SK-N-SH (cell line): Measurements from ENCODE around the gene SMAD7. TPM values are rescaled to one million over a fixed set of nuclear protein-coding genes. Genes with fewer than 3 reads are reported as not detected.

ENCODE experiments used
- CTCF ChIA-PET: fragments of 300-600, 350-600 bp; formaldehyde crosslinking; extraction: SDS; loops from one replicate; lab custom pipeline; 2021; lab: Yijun Ruan, JAX
- POLR2A ChIA-PET: fragments of 350-600 bp; sonication (Branson Sonifier 250); formaldehyde crosslinking; extraction: SDS; loops from one replicate; lab custom pipeline; 2020; ENCODE audit warnings: antibody characterized with exemption, inconsistent platforms; lab: Yijun Ruan, JAX
- DNase-seq: peaks from one replicate; pipeline ENCODE4 v3.0.0; 2012
- H2AFZ ChIP-seq: fragments of 200-600 bp; sonication (generic); 2 replicates; pipeline ENCODE4 v1.8.1; 2016; ENCODE audit warnings: antibody characterized with exemption, mild to moderate bottlenecking, low read depth
- H3F3A ChIP-seq: fragments of 200-600 bp; sonication (generic); replicated peaks from 2 replicates; pipeline ENCODE3; 2016; ENCODE audit warnings: antibody characterized with exemption, mild to moderate bottlenecking; ENCODE audit not compliant: insufficient read depth
- H3K27ac ChIP-seq, 2 experiments: fragments of 200-500 bp in 1 of 2; fragments of 200-600 bp in 1 of 2; sonication (Bioruptor generic) in 1 of 2; sonication (generic), shearing (Covaris generic) in 1 of 2; 2 replicates each; pipeline versions ENCODE4 v1.5.1 to v1.6.1; 2014 to 2016; ENCODE audit warnings: low read depth in 2 of 2, inconsistent platforms in 1 of 2, low read length in 1 of 2, mild to moderate bottlenecking in 1 of 2, mixed read lengths in 1 of 2
- H3K27me3 ChIP-seq: fragments of 200-600 bp; sonication (generic), shearing (Covaris generic); 2 replicates; pipeline ENCODE4 v1.6.1; 2016; ENCODE audit warnings: mixed run types; ENCODE audit not compliant: insufficient read depth
- H3K36me3 ChIP-seq, 2 experiments: fragments of 200-500 bp in 1 of 2; fragments of 200-600 bp in 1 of 2; sonication (Bioruptor generic) in 1 of 2; sonication (generic) in 1 of 2; replicated peaks in 1 of 2; 2 replicates each; pipeline versions ENCODE3 to v1.5.1; 2014 to 2016; ENCODE audit warnings: low read length in 1 of 2, mild to moderate bottlenecking in 1 of 2; ENCODE audit not compliant: insufficient read depth in 2 of 2, control insufficient read depth in 1 of 2
- H3K4me1 ChIP-seq, 2 experiments: fragments of 200-500 bp in 1 of 2; fragments of 200-600 bp in 1 of 2; sonication (Bioruptor generic) in 1 of 2; sonication (generic), shearing (Covaris generic) in 1 of 2; 2 replicates each; pipeline versions ENCODE4 v1.5.1 to v1.6.1; 2014 to 2016; ENCODE audit warnings: low read depth in 1 of 2, low read length in 1 of 2, mixed run types in 1 of 2; ENCODE audit not compliant: insufficient read depth in 2 of 2, control insufficient read depth in 1 of 2
- H3K4me2 ChIP-seq: fragments of 200-600 bp; sonication (generic), shearing (Covaris generic); 2 replicates; pipeline ENCODE4 v1.6.1; 2017; ENCODE audit warnings: mixed run types
- H3K4me3 ChIP-seq, 2 experiments: fragments of 200-500 bp in 1 of 2; fragments of 200-600 bp in 1 of 2; sonication (Bioruptor generic) in 1 of 2; sonication (generic), shearing (Covaris generic) in 1 of 2; 2 replicates each; pipeline versions ENCODE4 v1.5.1 to v1.8.1; 2014 to 2016; ENCODE audit warnings: low read depth in 2 of 2, inconsistent platforms in 1 of 2, low read length in 1 of 2, mild to moderate bottlenecking in 1 of 2, mixed read lengths in 1 of 2, moderate library complexity in 1 of 2
- H3K79me2 ChIP-seq: fragments of 200-600 bp; sonication (generic); 2 replicates; pipeline ENCODE4 v1.8.1; 2017; ENCODE audit warnings: mild to moderate bottlenecking; ENCODE audit not compliant: insufficient read depth
- H3K9ac ChIP-seq: fragments of 200-600 bp; sonication (generic); 2 replicates; pipeline ENCODE4 v1.6.1; 2017; ENCODE audit warnings: mixed run types
- H3K9me2 ChIP-seq: fragments of 200-600 bp; sonication (generic); 2 replicates; pipeline ENCODE4 v1.6.1; 2017; ENCODE audit warnings: mixed run types
- H3K9me3 ChIP-seq: fragments of 200-600 bp; sonication (generic); 2 replicates; pipeline ENCODE4 v1.6.1; 2017; ENCODE audit warnings: mixed run types, mild to moderate bottlenecking, moderate library complexity
- H4K20me1 ChIP-seq: fragments of 200-600 bp; sonication (generic); 2 replicates; pipeline ENCODE4 v1.6.1; 2017; ENCODE audit warnings: mild to moderate bottlenecking, mixed run types; ENCODE audit not compliant: insufficient read depth
- EZH2phosphoT487 ChIP-seq: fragments of 200-600 bp; sonication (generic); IDR thresholded peaks from 2 replicates; pipeline ENCODE4 v1.6.1; 2017; ENCODE audit warnings: low read depth, mixed run types, mild to moderate bottlenecking, antibody characterized with exemption, moderate library complexity, borderline replicate concordance
- FOSL2 ChIP-seq: IDR thresholded peaks from 2 replicates; pipeline ENCODE4 v1.4.0; 2012; ENCODE audit warnings: low read depth, mild to moderate bottlenecking, moderate library complexity, borderline replicate concordance
- FOXM1 ChIP-seq: IDR thresholded peaks from 2 replicates; pipeline ENCODE4 v1.4.0; 2012; ENCODE audit warnings: low read depth, mild to moderate bottlenecking
- JUND ChIP-seq: IDR thresholded peaks from 2 replicates; pipeline ENCODE4 v1.4.0; 2012
- MAX ChIP-seq: IDR thresholded peaks from 2 replicates; pipeline ENCODE4 v1.4.0; 2012; ENCODE audit warnings: low read depth
- MEF2A ChIP-seq: IDR thresholded peaks from 2 replicates; pipeline ENCODE4 v1.4.0; 2012; ENCODE audit warnings: low read depth, borderline replicate concordance
- MXI1 ChIP-seq: IDR thresholded peaks from 2 replicates; pipeline ENCODE4 v1.6.1; 2012; ENCODE audit warnings: mild to moderate bottlenecking, low read depth, low read length, improper control_type of control experiment
- NFIC ChIP-seq: IDR thresholded peaks from 2 replicates; pipeline ENCODE4 v1.4.0; 2012; ENCODE audit warnings: borderline replicate concordance
- NRF1 ChIP-seq: IDR thresholded peaks from 2 replicates; pipeline ENCODE4 v1.6.1; 2012; ENCODE audit warnings: low read depth, mild to moderate bottlenecking, low read length
- POLR2AphosphoS5 ChIP-seq: IDR thresholded peaks from 2 replicates; pipeline ENCODE4 v1.6.1; 2012; ENCODE audit warnings: low read depth, low read length
- RCOR1 ChIP-seq: fragments of 150-350 bp; IDR thresholded peaks from 2 replicates; pipeline ENCODE4 v1.6.1; 2017; ENCODE audit warnings: antibody characterized with exemption, low read length
- RXRA ChIP-seq: IDR thresholded peaks from 2 replicates; pipeline ENCODE4 v1.4.0; 2012; ENCODE audit warnings: low read depth, mild to moderate bottlenecking, borderline replicate concordance
- SIN3A ChIP-seq: IDR thresholded peaks from 2 replicates; pipeline ENCODE4 v1.6.1; 2012; ENCODE audit warnings: low read depth, mild to moderate bottlenecking, low read length, moderate library complexity, borderline replicate concordance
- SMC3 ChIP-seq: IDR thresholded peaks from 2 replicates; pipeline ENCODE4 v1.6.1; 2012; ENCODE audit warnings: low read depth, low read length, improper control_type of control experiment
- TCF12 ChIP-seq: IDR thresholded peaks from 2 replicates; pipeline ENCODE4 v1.4.0; 2012
- ZBTB33 ChIP-seq: IDR thresholded peaks from 2 replicates; pipeline ENCODE4 v1.4.0; 2012; ENCODE audit warnings: low read depth, borderline replicate concordance
- WGBS: methylation state at CpG from one replicate; pipeline ENCODE4 v1.1.6; 2017; ENCODE audit warnings: low lambda C conversion rate; 5-methylcytosine and 5-hydroxymethylcytosine counted together
- polyA plus RNA-seq, 3 experiments: library from polyadenylated mRNA; depleted of rRNA; stranded (reverse); fragments of >200 nt; gene quantifications; 2 replicates each; pipeline ENCODE4 v1.2.3, GENCODE V29; 2012
- TF ChIP-seq, protein P1 (sequence below): IDR thresholded peaks from 2 replicates; pipeline ENCODE4 v1.6.1; 2012; ENCODE audit warnings: mild to moderate bottlenecking, low read depth, low read length, moderate library complexity
- TF ChIP-seq, protein P2 (sequence below): fragments of 200-600 bp; sonication (generic); IDR thresholded peaks from 2 replicates; pipeline ENCODE4 v1.6.1; 2017; ENCODE audit warnings: antibody characterized with exemption, mild to moderate bottlenecking, moderate library complexity

SMAD7 gene
- polyA plus RNA-seq, 1 of the 3 experiments (the other 2 are of a cell fraction), result 20.0 TPM

DNA sequence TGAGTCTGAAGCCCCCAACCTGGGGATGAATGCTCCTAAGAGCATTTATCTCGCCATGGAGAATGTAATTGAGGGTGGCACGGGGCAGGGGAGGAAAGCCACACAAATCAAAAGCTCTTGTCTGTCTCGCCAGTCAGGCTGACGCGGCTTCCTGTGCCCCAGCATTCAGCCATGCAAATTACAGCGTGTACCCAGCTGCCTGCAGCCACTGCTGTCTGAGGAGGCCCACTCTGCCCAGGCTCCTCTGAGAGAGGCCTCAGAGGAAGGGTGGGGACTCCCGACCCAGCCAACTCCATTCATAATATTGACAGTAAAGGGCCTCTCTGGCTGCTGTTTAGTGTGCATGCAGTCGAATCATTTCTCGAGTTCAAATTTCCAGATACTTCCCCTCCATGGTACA lies 22.0 kb downstream of the SMAD7 start (continued):
- TF ChIP-seq EZH2phosphoT487, result no peak
- TF ChIP-seq FOXM1, result no peak
- peak; percentile 78 for TF ChIP-seq MAX
- TF ChIP-seq, protein P1, sequence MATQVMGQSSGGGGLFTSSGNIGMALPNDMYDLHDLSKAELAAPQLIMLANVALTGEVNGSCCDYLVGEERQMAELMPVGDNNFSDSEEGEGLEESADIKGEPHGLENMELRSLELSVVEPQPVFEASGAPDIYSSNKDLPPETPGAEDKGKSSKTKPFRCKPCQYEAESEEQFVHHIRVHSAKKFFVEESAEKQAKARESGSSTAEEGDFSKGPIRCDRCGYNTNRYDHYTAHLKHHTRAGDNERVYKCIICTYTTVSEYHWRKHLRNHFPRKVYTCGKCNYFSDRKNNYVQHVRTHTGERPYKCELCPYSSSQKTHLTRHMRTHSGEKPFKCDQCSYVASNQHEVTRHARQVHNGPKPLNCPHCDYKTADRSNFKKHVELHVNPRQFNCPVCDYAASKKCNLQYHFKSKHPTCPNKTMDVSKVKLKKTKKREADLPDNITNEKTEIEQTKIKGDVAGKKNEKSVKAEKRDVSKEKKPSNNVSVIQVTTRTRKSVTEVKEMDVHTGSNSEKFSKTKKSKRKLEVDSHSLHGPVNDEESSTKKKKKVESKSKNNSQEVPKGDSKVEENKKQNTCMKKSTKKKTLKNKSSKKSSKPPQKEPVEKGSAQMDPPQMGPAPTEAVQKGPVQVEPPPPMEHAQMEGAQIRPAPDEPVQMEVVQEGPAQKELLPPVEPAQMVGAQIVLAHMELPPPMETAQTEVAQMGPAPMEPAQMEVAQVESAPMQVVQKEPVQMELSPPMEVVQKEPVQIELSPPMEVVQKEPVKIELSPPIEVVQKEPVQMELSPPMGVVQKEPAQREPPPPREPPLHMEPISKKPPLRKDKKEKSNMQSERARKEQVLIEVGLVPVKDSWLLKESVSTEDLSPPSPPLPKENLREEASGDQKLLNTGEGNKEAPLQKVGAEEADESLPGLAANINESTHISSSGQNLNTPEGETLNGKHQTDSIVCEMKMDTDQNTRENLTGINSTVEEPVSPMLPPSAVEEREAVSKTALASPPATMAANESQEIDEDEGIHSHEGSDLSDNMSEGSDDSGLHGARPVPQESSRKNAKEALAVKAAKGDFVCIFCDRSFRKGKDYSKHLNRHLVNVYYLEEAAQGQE, result no peak
- no peak for TF ChIP-seq SIN3A
- no peak; the same call in 1 of the 2 replicates for TF ChIP-seq FOSL2

DNA sequence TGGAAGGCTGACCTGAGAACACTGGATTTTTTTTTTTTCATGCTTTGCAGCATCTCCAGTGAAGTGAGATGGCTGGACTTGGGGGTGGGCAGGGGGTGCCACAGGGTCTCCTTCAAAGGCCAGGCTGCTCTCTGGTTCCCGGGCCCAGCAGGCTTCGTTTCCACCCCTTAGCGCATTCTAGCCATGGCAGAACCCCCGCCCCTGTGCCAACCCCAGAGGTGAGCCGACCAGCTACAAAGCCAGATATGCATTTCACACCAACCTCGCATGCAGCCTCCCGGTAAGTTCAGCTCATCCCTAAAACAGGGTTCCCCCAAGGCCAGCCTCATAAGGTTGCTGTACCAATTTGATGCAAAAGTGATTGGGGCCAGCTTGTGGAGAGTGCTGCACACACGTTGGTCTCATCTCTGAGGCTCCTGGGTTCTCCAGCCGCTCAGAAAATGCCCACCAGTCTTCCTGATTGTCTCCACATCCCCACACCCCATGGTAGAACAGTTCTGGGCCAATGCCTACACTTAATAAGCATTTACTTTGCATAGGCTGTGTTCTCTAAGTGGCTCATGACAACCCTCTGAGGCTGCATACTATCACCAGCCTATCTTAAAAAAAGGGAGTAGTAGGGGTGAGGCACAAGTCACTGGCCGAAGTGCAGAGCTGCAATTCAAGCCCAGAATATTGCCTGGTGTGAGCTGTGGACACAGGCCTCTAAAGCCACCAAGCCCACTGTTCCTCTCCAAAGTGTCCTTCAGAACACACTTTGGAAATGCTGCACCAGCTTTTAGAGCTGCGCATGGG lies 23.3 kb downstream of the SMAD7 start:
- ChIA-PET POLR2A (no interaction called here), CTCF (interaction anchor here (0.7 to 0.8 kb wide), 2 partner anchors 186 to 216 kb away, joined by 3 to 4 read pairs; no protein-coding TSS in a partner anchor)
- no peaks in the 10 kb centered on the region for H3K9me3 ChIP-seq
- H3K4me1 ChIP-seq, result peaks cover 94 to 96% of the 10 kb centered on the region in 2 experiments
- peaks cover 8 to 11% of the 10 kb centered on the region in 2 experiments for H3K36me3 ChIP-seq
- H4K20me1 ChIP-seq, result peaks cover 95% of the 10 kb centered on the region
- peaks cover 99% of the 10 kb centered on the region for H3K79me2 ChIP-seq
- peaks cover 77% of the 10 kb centered on the region for H3F3A ChIP-seq
- H3K27me3 ChIP-seq, result no peaks in the 10 kb centered on the region
- no peak for DNase-seq
- H3K9me2 ChIP-seq, result no peaks in the 10 kb centered on the region
- peak overlapping the region; percentile 91 to 93 for H3K27ac ChIP-seq
- 95% methylated on average over 9 of the region's 11 CpGs for WGBS
- peak overlapping the region; percentile 84 for H3K4me2 ChIP-seq
- peak overlapping the region; percentile 63; the same call in 1 of the 2 replicates for H3K9ac ChIP-seq
- H3K4me3 ChIP-seq, result no peak overlapping the region
- no peak overlapping the region for H2AFZ ChIP-seq
- TF ChIP-seq POLR2AphosphoS5, result no peak
- no peak for TF ChIP-seq JUND
- TF ChIP-seq MXI1, result no peak
- TF ChIP-seq, protein P1, result no peak
- TF ChIP-seq NFIC, result no peak
- TF ChIP-seq, protein P2, sequence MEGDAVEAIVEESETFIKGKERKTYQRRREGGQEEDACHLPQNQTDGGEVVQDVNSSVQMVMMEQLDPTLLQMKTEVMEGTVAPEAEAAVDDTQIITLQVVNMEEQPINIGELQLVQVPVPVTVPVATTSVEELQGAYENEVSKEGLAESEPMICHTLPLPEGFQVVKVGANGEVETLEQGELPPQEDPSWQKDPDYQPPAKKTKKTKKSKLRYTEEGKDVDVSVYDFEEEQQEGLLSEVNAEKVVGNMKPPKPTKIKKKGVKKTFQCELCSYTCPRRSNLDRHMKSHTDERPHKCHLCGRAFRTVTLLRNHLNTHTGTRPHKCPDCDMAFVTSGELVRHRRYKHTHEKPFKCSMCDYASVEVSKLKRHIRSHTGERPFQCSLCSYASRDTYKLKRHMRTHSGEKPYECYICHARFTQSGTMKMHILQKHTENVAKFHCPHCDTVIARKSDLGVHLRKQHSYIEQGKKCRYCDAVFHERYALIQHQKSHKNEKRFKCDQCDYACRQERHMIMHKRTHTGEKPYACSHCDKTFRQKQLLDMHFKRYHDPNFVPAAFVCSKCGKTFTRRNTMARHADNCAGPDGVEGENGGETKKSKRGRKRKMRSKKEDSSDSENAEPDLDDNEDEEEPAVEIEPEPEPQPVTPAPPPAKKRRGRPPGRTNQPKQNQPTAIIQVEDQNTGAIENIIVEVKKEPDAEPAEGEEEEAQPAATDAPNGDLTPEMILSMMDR, result no peak
- TF ChIP-seq SMC3, result no peak
- TF ChIP-seq TCF12, result no peak
- no peak for TF ChIP-seq MEF2A
- no peak for TF ChIP-seq RXRA
- no peak for TF ChIP-seq NRF1
- no peak for TF ChIP-seq ZBTB33
- TF ChIP-seq RCOR1, result no peak
